ENCODE results near the gene CACNA1C.

- no peak for TF ChIP-seq CTCF (conservative IDR thresholded peaks at IDR 0.05 in 1 of 2, IDR thresholded peaks at IDR 0.05 in 1 of 2; ENCODE audit: low read depth in 1 of 2, low read length in 2 of 2)
- no peak for TF ChIP-seq EZH2 (IDR thresholded peaks at IDR 0.05; ENCODE audit: low read length, missing control alignments)
These were observed 494.7 kb downstream of the CACNA1C start for GRCh38 chr12:2547273-2548044.
